H1 (cell line): ENCODE results near the gene FBLN2. TPM values are rescaled to one million over a fixed set of nuclear protein-coding genes. Genes with fewer than 3 reads are reported as not detected.

Source experiments
- CTCF ChIA-PET: fragments of 300-600 bp; sonication (Branson Sonifier 250); formaldehyde crosslinking; loops from one replicate; lab custom pipeline; 2021; ENCODE audit not compliant: partially characterized antibody; lab: Charles Lee
- POLR2A ChIA-PET: fragments of 300-600 bp; sonication (Branson Sonifier 250); formaldehyde crosslinking; loops from one replicate; lab custom pipeline; 2021; ENCODE audit warnings: inconsistent platforms; ENCODE audit not compliant: partially characterized antibody; lab: Charles Lee
- DNase-seq, 2 experiments: peaks; one replicate each; pipeline versions ENCODE4 v3.0.0 to v3.0.0-alpha.2; 2010 to 2022; ENCODE audit warnings: low spot score in 2 of 2, low read depth in 1 of 2, mixed read lengths in 1 of 2
- FAIRE-seq: peaks from 2 replicates; lab custom pipeline; 2011; peaks lifted over from hg19 to GRCh38; lab: Jason Lieb, UNC
- H2AFZ ChIP-seq: 2 replicates; pipeline ENCODE4 v1.8.1; 2012; ENCODE audit warnings: low read length, inconsistent platforms
- H2AK5ac ChIP-seq: 2 replicates; pipeline ENCODE4 v1.6.1; 2013; ENCODE audit warnings: low read depth, low read length
- H2BK120ac ChIP-seq: replicated peaks from 2 replicates; pipeline ENCODE3; 2013; ENCODE audit warnings: low read depth, low read length, inconsistent platforms
- H2BK12ac ChIP-seq: 2 replicates; pipeline ENCODE4 v1.6.1; 2013; ENCODE audit warnings: low read depth, low read length
- H2BK15ac ChIP-seq: 2 replicates; pipeline ENCODE4 v1.6.1; 2013; ENCODE audit warnings: low read length
- H2BK20ac ChIP-seq: 2 replicates; pipeline ENCODE4 v1.6.1; 2013; ENCODE audit warnings: low read length
- H2BK5ac ChIP-seq: 2 replicates; pipeline ENCODE4 v1.6.1; 2013; ENCODE audit warnings: low read depth, low read length
- H3K14ac ChIP-seq: 2 replicates; pipeline ENCODE4 v1.6.1; 2013; ENCODE audit warnings: inconsistent platforms; ENCODE audit not compliant: insufficient read length
- H3K18ac ChIP-seq: 2 replicates; pipeline ENCODE4 v1.6.1; 2013; ENCODE audit warnings: low read length; ENCODE audit errors: extremely low read depth
- H3K23ac ChIP-seq: 2 replicates; pipeline ENCODE4 v1.6.1; 2013; ENCODE audit warnings: inconsistent platforms; ENCODE audit not compliant: insufficient read length
- H3K23me2 ChIP-seq: 2 replicates; pipeline ENCODE4 v1.6.1; 2013; ENCODE audit warnings: low read depth, low read length
- H3K27ac ChIP-seq: 2 replicates; pipeline ENCODE4 v1.6.1; 2011; ENCODE audit warnings: low read depth, low read length, inconsistent platforms
- H3K27me3 ChIP-seq, 4 experiments: replicated peaks in 1 of 4; 1 replicate in 1 of 4; 2 replicates in 3 of 4; pipeline versions ENCODE4 v1.6.1 to v1.8.1; 2011 to 2013; ENCODE audit warnings: low read length in 3 of 4, mild to moderate bottlenecking in 3 of 4, inconsistent platforms in 2 of 4, mixed read lengths in 2 of 4, moderate library complexity in 1 of 4; ENCODE audit not compliant: control insufficient read depth in 3 of 4, insufficient read depth in 3 of 4; ENCODE audit errors: extremely low read depth in 1 of 4
- H3K36me3 ChIP-seq, 4 experiments: 2 replicates each; pipeline versions ENCODE4 v1.6.1 to v1.8.1; 2011 to 2013; ENCODE audit warnings: mild to moderate bottlenecking in 4 of 4, low read length in 3 of 4, moderate library complexity in 2 of 4, control low read depth in 1 of 4, inconsistent platforms in 1 of 4; ENCODE audit not compliant: insufficient read depth in 4 of 4, control insufficient read depth in 2 of 4
- H3K4ac ChIP-seq: replicated peaks from 2 replicates; pipeline ENCODE3; 2013; ENCODE audit warnings: low read length, low read depth, mixed read lengths, inconsistent platforms; ENCODE audit not compliant: insufficient read length
- H3K4me1 ChIP-seq, 4 experiments: replicated peaks in 1 of 4; 1 replicate in 1 of 4; 2 replicates in 3 of 4; pipeline versions ENCODE4 v1.6.1 to v1.8.1; 2011 to 2013; ENCODE audit warnings: low read length in 3 of 4, inconsistent platforms in 2 of 4, mixed read lengths in 1 of 4; ENCODE audit not compliant: insufficient read depth in 4 of 4, control insufficient read depth in 3 of 4
- H3K4me2 ChIP-seq, 2 experiments: 2 replicates each; pipeline versions ENCODE4 v1.6.1 to v1.8.1; 2011 to 2013; ENCODE audit warnings: low read depth in 2 of 2, low read length in 2 of 2, control low read depth in 1 of 2, inconsistent platforms in 1 of 2, mild to moderate bottlenecking in 1 of 2; ENCODE audit not compliant: insufficient read depth in 1 of 2
- H3K4me3 ChIP-seq, 4 experiments: fragments of 200-600, 300-600 bp in 1 of 4; sonication (generic), shearing (Covaris generic), sonication (Bioruptor Twin) in 1 of 4; 2 replicates each; pipeline versions ENCODE4 v1.5.1 to v1.8.1; 2011 to 2016; ENCODE audit warnings: low read length in 4 of 4, low read depth in 3 of 4, control low read depth in 2 of 4, inconsistent platforms in 2 of 4, mild to moderate bottlenecking in 2 of 4, mixed read lengths in 1 of 4, moderate library complexity in 1 of 4; ENCODE audit not compliant: insufficient read depth in 2 of 4; ENCODE audit errors: extremely low read depth in 1 of 4
- H3K56ac ChIP-seq: replicated peaks from 2 replicates; pipeline ENCODE3; 2013; ENCODE audit warnings: low read depth, mild to moderate bottlenecking, mixed read lengths, low read length, inconsistent platforms; ENCODE audit not compliant: insufficient read length
- H3K79me1 ChIP-seq: 2 replicates; pipeline ENCODE4 v1.6.1; 2013; ENCODE audit warnings: low read depth, low read length, control low read depth
- H3K79me2 ChIP-seq, 2 experiments: 2 replicates each; pipeline versions ENCODE4 v1.6.1 to v1.8.1; 2012 to 2013; ENCODE audit warnings: low read length in 2 of 2, mild to moderate bottlenecking in 2 of 2, inconsistent platforms in 1 of 2; ENCODE audit not compliant: insufficient read depth in 2 of 2, control insufficient read depth in 1 of 2
- H3K9ac ChIP-seq, 4 experiments: replicated peaks in 1 of 4; 1 replicate in 1 of 4; 2 replicates in 3 of 4; pipeline versions ENCODE4 v1.6.1 to v1.8.1; 2011 to 2013; ENCODE audit warnings: low read depth in 3 of 4, low read length in 3 of 4, control low read depth in 2 of 4, mild to moderate bottlenecking in 2 of 4, moderate library complexity in 2 of 4, inconsistent platforms in 1 of 4; ENCODE audit errors: extremely low read depth in 1 of 4
- H3K9me3 ChIP-seq, 2 experiments: 2 replicates each; pipeline versions ENCODE4 v1.6.1 to v1.8.1; 2012 to 2013; ENCODE audit warnings: mild to moderate bottlenecking in 2 of 2, moderate library complexity in 2 of 2, control low read depth in 1 of 2, inconsistent platforms in 1 of 2, low read depth in 1 of 2, low read length in 1 of 2, mixed read lengths in 1 of 2; ENCODE audit not compliant: insufficient read depth in 2 of 2
- H4K20me1 ChIP-seq, 2 experiments: replicated peaks in 1 of 2; 2 replicates each; pipeline versions ENCODE3 to v1.8.1; 2011 to 2013; ENCODE audit warnings: inconsistent platforms in 2 of 2, low read length in 2 of 2, mild to moderate bottlenecking in 1 of 2; ENCODE audit not compliant: insufficient read depth in 2 of 2, control insufficient read depth in 1 of 2
- H4K5ac ChIP-seq: 2 replicates; pipeline ENCODE4 v1.6.1; 2013; ENCODE audit warnings: low read length, low read depth, mixed read lengths, inconsistent platforms; ENCODE audit not compliant: insufficient read length
- H4K8ac ChIP-seq: 2 replicates; pipeline ENCODE4 v1.8.0; 2013; ENCODE audit warnings: mild to moderate bottlenecking, moderate library complexity, low read length, inconsistent platforms; ENCODE audit not compliant: insufficient read depth; ENCODE audit errors: extremely low read depth
- H4K91ac ChIP-seq: replicated peaks from 2 replicates; pipeline ENCODE3; 2013; ENCODE audit warnings: low read length, mixed read lengths, inconsistent platforms; ENCODE audit not compliant: insufficient read length
- ASH2L ChIP-seq: fragments of 200-600, 300-600 bp; sonication (generic); IDR thresholded peaks from one replicate; pipeline ENCODE4 v1.7.1; 2017; ENCODE audit warnings: low read length
- GTF2F1 ChIP-seq: IDR thresholded peaks from 2 replicates; pipeline ENCODE4 v1.6.1; 2012; ENCODE audit warnings: low read depth, low read length, improper control_type of control experiment, borderline replicate concordance
- PHF8 ChIP-seq: fragments of 200-600 bp; sonication (generic); conservative IDR thresholded peaks from 2 replicates; pipeline ENCODE4 v1.7.1; 2012; ENCODE audit warnings: low read depth, mild to moderate bottlenecking, inconsistent platforms, low read length, moderate library complexity
- YY1 ChIP-seq: IDR thresholded peaks from 2 replicates; pipeline ENCODE4 v1.6.1; 2011; ENCODE audit warnings: low read depth, mild to moderate bottlenecking, low read length
- WGBS, 2 experiments: shearing (Covaris generic) in 1 of 2; methylation state at CpG; one replicate each; pipeline versions ENCODE4 v1.1.6 to v1.1.7; 2013 to 2015; ENCODE audit warnings: low lambda C conversion rate in 2 of 2, mixed read lengths in 2 of 2, inconsistent platforms in 1 of 2, low coverage in 1 of 2, missing lambda C conversion rate in 1 of 2; ENCODE audit not compliant: insufficient replicate concordance in 2 of 2, insufficient coverage in 1 of 2, insufficient read length in 1 of 2; ENCODE audit errors: extremely low coverage in 1 of 2, missing lambda C conversion rate in 1 of 2; 5-methylcytosine and 5-hydroxymethylcytosine counted together
- polyA plus RNA-seq, 7 experiments: library from polyadenylated mRNA; depleted of rRNA in 3 of 7; stranded (reverse) in 5 of 7; unstranded in 2 of 7; fragments of >200 nt in 5 of 7; fragments of 200-250 nt in 2 of 7; gene quantifications; 1 replicate in 5 of 7; 2 replicates in 1 of 7; 4 replicates in 1 of 7; pipeline versions ENCODE4 v1.2.1 to v1.2.3, GENCODE V29; 2011 to 2013; ENCODE audit warnings: missing spikeins in 2 of 7, mixed read lengths in 2 of 7
- total RNA-seq: library from RNA; stranded (reverse); fragmentation: NEBNext Ultra II Directional; extraction: Animal tissue kit (Norgen Biotek cat#: 25700); gene quantifications from 2 replicates; pipeline ENCODE4 v1.2.1, GENCODE V29; 2021
- TF ChIP-seq, protein P1 (sequence below): IDR thresholded peaks from 2 replicates; pipeline ENCODE4 v1.6.1; 2012; ENCODE audit warnings: inconsistent platforms

FBLN2 gene
- total and polyA plus RNA-seq, 2 of the 8 experiments (the other 6 are each of a cell fraction or from before 2014, with no cell fraction given), result 17.4 to 24.2 TPM

DNA sequence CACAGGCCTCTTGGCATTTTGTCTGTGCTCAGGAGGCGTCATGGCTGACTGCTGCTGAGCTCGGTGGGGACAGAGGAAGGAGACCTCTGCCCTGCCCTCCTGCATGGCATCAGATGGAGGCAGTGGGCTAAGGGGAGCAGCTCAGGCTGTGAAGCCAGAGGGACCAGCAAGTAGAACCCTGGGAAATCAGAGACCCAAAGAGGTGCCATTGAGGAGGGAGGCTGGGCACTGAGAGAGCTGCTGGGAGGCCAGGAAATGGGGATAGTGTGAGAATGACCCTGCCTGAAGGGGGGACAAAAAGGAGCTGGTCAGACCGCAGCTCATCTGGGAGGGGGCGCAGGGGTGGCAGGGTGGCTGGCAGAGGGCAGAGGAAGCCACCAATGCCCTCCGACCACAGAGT, 136.8 kb downstream of the FBLN2 start:
- no peak overlapping the region for H2AK5ac ChIP-seq
- TF ChIP-seq ASH2L (no peak), PHF8 (no peak), YY1 (no peak), GTF2F1 (no peak)
- TF ChIP-seq, protein P1, sequence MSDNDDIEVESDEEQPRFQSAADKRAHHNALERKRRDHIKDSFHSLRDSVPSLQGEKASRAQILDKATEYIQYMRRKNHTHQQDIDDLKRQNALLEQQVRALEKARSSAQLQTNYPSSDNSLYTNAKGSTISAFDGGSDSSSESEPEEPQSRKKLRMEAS, result no peak
- TF ChIP-seq, all 59 proteins: peak for 0
- Histone ChIP-seq H4K5ac (no peak overlapping the region), H3K23ac (no peak overlapping the region), H2AFZ (no peak overlapping the region), H3K4ac (no peak overlapping the region), H2BK12ac (no peak overlapping the region), H3K27me3 (peaks cover 0 to 2% (median under 1%) of the 10 kb centered on the region in 4 experiments; a peak in 3 of 7 replicates), H4K91ac (no peak overlapping the region), H3K18ac (no peak overlapping the region), H2BK120ac (no peak overlapping the region), H3K9me3 (no peaks in the 10 kb centered on the region), H3K4me3 (no peak overlapping the region), H3K4me1 (peaks cover 2 to 15% (median 8%) of the 10 kb centered on the region in 4 experiments; a peak in 6 of 7 replicates), H4K20me1 (peaks cover 0 to 4% of the 10 kb centered on the region in 2 experiments), H3K56ac (no peak overlapping the region), H3K27ac (no peak overlapping the region), H3K23me2 (peaks cover 7% of the 10 kb centered on the region; the same call in 1 of the 2 replicates), H3K14ac (no peak overlapping the region), H2BK15ac (no peak overlapping the region), H3K36me3 (no peaks in the 10 kb centered on the region), H3K9ac (no peak overlapping the region), H3K79me1 (no peaks in the 10 kb centered on the region), H4K8ac (no peak overlapping the region), H3K79me2 (no peaks in the 10 kb centered on the region), H2BK5ac (no peak overlapping the region), H2BK20ac (no peak overlapping the region), H3K4me2 (no peak overlapping the region)
- ChIA-PET CTCF (interaction anchor here (0.7 to 6.2 kb wide), 18 partner anchors 9 to 441 kb away, joined by 3 to 58 read pairs (median 4); partner anchors contain the start of gene WNT7A), POLR2A (no interaction called here)
- no peak for DNase-seq
- 86% methylated on average over 5 of the region's 5 CpGs; no CpG with 5 or more reads in 1 of the 2 experiments for WGBS, 2 experiments
- no peak for FAIRE-seq
